Mesendoderm (in vitro differentiated cells): ENCODE measurements around the gene TAF10.

ENCODE experiments used
- DNase-seq: peaks from one replicate; pipeline ENCODE4 v3.0.0; 2013
- H2AK5ac ChIP-seq: 2 replicates; pipeline ENCODE4 v1.6.1; 2013; ENCODE audit warnings: low read length, inconsistent platforms
- H2BK120ac ChIP-seq: 2 replicates; pipeline ENCODE4 v1.6.1; 2013; ENCODE audit warnings: low read depth, mild to moderate bottlenecking, low read length, moderate library complexity, mixed read lengths
- H2BK15ac ChIP-seq: replicated peaks from 2 replicates; pipeline ENCODE4 v1.6.1; 2013; ENCODE audit warnings: low read depth, mild to moderate bottlenecking, moderate library complexity
- H2BK5ac ChIP-seq: 2 replicates; pipeline ENCODE4 v1.6.1; 2013; ENCODE audit warnings: low read length, inconsistent platforms
- H3K18ac ChIP-seq: 2 replicates; pipeline ENCODE4 v1.6.1; 2013; ENCODE audit warnings: mild to moderate bottlenecking, low read length, mixed read lengths
- H3K23ac ChIP-seq: one replicate; pipeline ENCODE4 v1.6.1; 2013; ENCODE audit warnings: low read length
- H3K27ac ChIP-seq: 2 replicates; pipeline ENCODE4 v1.5.1; 2013; ENCODE audit warnings: low read depth, mild to moderate bottlenecking, inconsistent platforms, low read length, moderate library complexity
- H3K27me3 ChIP-seq: 2 replicates; pipeline ENCODE4 v1.6.1; 2013; ENCODE audit warnings: low read length, control low read depth, mild to moderate bottlenecking, inconsistent platforms; ENCODE audit not compliant: insufficient read depth, poor library complexity
- H3K36me3 ChIP-seq: 2 replicates; pipeline ENCODE4 v1.6.1; 2013; ENCODE audit warnings: low read length, inconsistent platforms; ENCODE audit not compliant: control insufficient read depth, insufficient read depth
- H3K4ac ChIP-seq: one replicate; pipeline ENCODE4 v1.6.1; 2013; ENCODE audit warnings: low read depth, mild to moderate bottlenecking, low read length, moderate library complexity
- H3K4me1 ChIP-seq: 2 replicates; pipeline ENCODE4 v1.6.1; 2013; ENCODE audit warnings: low read depth, low read length, inconsistent platforms; ENCODE audit not compliant: control insufficient read depth
- H3K4me2 ChIP-seq: 2 replicates; pipeline ENCODE4 v1.6.1; 2013; ENCODE audit warnings: low read length
- H3K4me3 ChIP-seq: 2 replicates; pipeline ENCODE4 v1.5.1; 2013; ENCODE audit warnings: mild to moderate bottlenecking, low read length
- H3K56ac ChIP-seq: one replicate; pipeline ENCODE4 v1.6.1; 2013; ENCODE audit warnings: low read length
- H3K79me1 ChIP-seq: 2 replicates; pipeline ENCODE4 v1.6.1; 2013; ENCODE audit warnings: low read length, inconsistent platforms
- H3K79me2 ChIP-seq: 2 replicates; pipeline ENCODE4 v1.6.1; 2013; ENCODE audit warnings: mild to moderate bottlenecking, low read length; ENCODE audit not compliant: control insufficient read depth, insufficient read depth
- H3K9ac ChIP-seq: 2 replicates; pipeline ENCODE4 v1.6.1; 2013; ENCODE audit warnings: low read length, inconsistent platforms
- H4K5ac ChIP-seq: one replicate; pipeline ENCODE4 v1.6.1; 2013; ENCODE audit warnings: low read length
- H4K8ac ChIP-seq: one replicate; pipeline ENCODE4 v1.6.1; 2013; ENCODE audit warnings: low read depth, mild to moderate bottlenecking, control low read depth, low read length, moderate library complexity
- WGBS: extraction: QIAGEN DNeasy Blood & Tissue Kit; methylation state at CpG from one replicate; pipeline ENCODE4 v1.1.7; 2013; ENCODE audit warnings: low lambda C conversion rate, missing lambda C conversion rate; ENCODE audit not compliant: insufficient coverage; ENCODE audit errors: extremely low coverage; 5-methylcytosine and 5-hydroxymethylcytosine counted together

TAF10 gene

GRCh38 chr11:6566704-6567370 lies 45.2 kb downstream of the TAF10 start:
- H3K18ac ChIP-seq, result no peak overlapping the region
- no CpG with 5 or more reads among the region's 13 CpGs for WGBS
- no peak overlapping the region for H2AK5ac ChIP-seq

DNA sequence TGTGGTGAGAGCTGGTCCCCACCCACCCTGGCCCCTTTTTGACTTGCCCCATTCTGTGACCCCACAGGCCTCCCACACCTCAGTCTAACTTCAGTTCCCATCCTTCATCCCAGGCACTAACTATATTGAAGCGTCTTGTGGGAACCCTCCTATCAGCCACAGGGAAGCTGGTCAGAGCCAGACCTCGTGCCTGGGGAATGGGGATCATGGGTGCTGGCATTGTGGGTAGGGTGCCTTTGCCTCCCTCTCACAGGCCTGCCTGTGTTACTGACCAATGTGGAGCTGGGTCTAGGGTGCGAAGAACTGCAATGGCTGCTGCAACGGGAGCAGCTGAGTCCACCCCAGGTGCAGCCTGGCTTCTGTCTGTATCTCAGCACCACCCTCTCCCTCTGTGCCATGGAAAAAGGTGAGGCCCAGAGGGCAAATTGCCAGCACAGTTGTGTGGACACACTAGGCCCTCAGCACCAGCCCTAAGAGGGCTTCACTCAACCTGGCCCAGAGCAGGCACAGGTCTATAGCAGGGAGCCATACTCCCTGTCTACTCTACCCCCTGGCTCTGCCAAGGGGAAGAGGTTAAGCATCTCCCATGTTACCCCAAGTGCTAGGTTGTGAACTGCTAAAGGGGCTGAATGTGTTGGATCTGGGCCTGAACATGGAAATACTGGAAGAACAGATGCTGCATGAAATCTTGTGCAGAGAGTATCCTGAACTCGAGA lies 45.9 kb downstream of the TAF10 start:
- H3K79me1 ChIP-seq, result no peaks in the 10 kb centered on the region
- H4K8ac ChIP-seq, result no peak overlapping the region
- H3K4ac ChIP-seq, result no peak overlapping the region
- H2BK15ac ChIP-seq, result no peak overlapping the region
- H3K9ac ChIP-seq, result no peak overlapping the region
- DNase-seq, result no peak
- no peak overlapping the region for H3K27ac ChIP-seq
- H3K79me2 ChIP-seq, result no peaks in the 10 kb centered on the region
- H2BK5ac ChIP-seq, result no peak overlapping the region
- H2BK120ac ChIP-seq, result no peak overlapping the region
- no peaks in the 10 kb centered on the region for H3K36me3 ChIP-seq
- no peak overlapping the region for H3K4me2 ChIP-seq
- WGBS, result no CpG with 5 or more reads among the region's 5 CpGs
- H2AK5ac ChIP-seq, result no peak overlapping the region
- H3K56ac ChIP-seq, result no peak overlapping the region
- H3K4me3 ChIP-seq, result no peak overlapping the region
- no peak overlapping the region for H3K18ac ChIP-seq
- no peaks in the 10 kb centered on the region for H3K27me3 ChIP-seq
- no peak overlapping the region for H4K5ac ChIP-seq
- peaks cover 3% of the 10 kb centered on the region for H3K4me1 ChIP-seq
- no peak overlapping the region for H3K23ac ChIP-seq

More at GRCh38 chr11:6566704-6567370, 45.2 kb downstream of the TAF10 start:
- Histone ChIP-seq H3K4me1 (peaks cover 3% of the 10 kb centered on the region), H3K79me2 (no peaks in the 10 kb centered on the region), H3K27me3 (no peaks in the 10 kb centered on the region), H3K36me3 (no peaks in the 10 kb centered on the region), H4K5ac (no peak overlapping the region), H3K4me2 (no peak overlapping the region), H3K56ac (no peak overlapping the region), H4K8ac (no peak overlapping the region), H2BK120ac (no peak overlapping the region), H3K9ac (no peak overlapping the region), H3K4ac (no peak overlapping the region), H2BK5ac (no peak overlapping the region), H2BK15ac (no peak overlapping the region), H3K79me1 (no peaks in the 10 kb centered on the region), H3K27ac (no peak overlapping the region), H3K23ac (no peak overlapping the region), H3K4me3 (no peak overlapping the region)
- DNase-seq, result no peak

GRCh38 chr11:6565325-6565724 lies 46.7 kb downstream of the TAF10 start:
- Histone ChIP-seq H3K79me2 (no peaks in the 10 kb centered on the region), H2BK120ac (no peak overlapping the region), H3K9ac (no peak overlapping the region), H3K4me1 (peaks cover 3% of the 10 kb centered on the region), H3K4ac (no peak overlapping the region), H4K8ac (no peak overlapping the region), H4K5ac (no peak overlapping the region), H2BK15ac (no peak overlapping the region), H3K4me3 (no peak overlapping the region), H2AK5ac (no peak overlapping the region), H3K36me3 (no peaks in the 10 kb centered on the region), H3K27me3 (no peaks in the 10 kb centered on the region), H3K4me2 (no peak overlapping the region), H3K23ac (no peak overlapping the region), H3K79me1 (no peaks in the 10 kb centered on the region), H3K18ac (no peak overlapping the region), H3K27ac (no peak overlapping the region), H2BK5ac (no peak overlapping the region), H3K56ac (no peak overlapping the region)
- WGBS, result no CpG with 5 or more reads among the region's 2 CpGs
- no peak for DNase-seq

GRCh38 chr11:6563667-6564066 lies 48.3 kb downstream of the TAF10 start:
- H2BK15ac ChIP-seq, result no peak overlapping the region
- no peak overlapping the region for H2AK5ac ChIP-seq
- no peak overlapping the region for H4K8ac ChIP-seq
- no peak for DNase-seq
- no peak overlapping the region for H3K18ac ChIP-seq
- H3K79me2 ChIP-seq, result no peaks in the 10 kb centered on the region
- H3K27ac ChIP-seq, result no peak overlapping the region
- H3K4me3 ChIP-seq, result no peak overlapping the region
- H4K5ac ChIP-seq, result no peak overlapping the region
- H3K4ac ChIP-seq, result no peak overlapping the region
- H3K79me1 ChIP-seq, result no peaks in the 10 kb centered on the region
- no peak overlapping the region for H2BK5ac ChIP-seq
- no peak overlapping the region for H3K4me2 ChIP-seq
- no peaks in the 10 kb centered on the region for H3K27me3 ChIP-seq
- no peak overlapping the region for H3K23ac ChIP-seq
- peaks cover 3% of the 10 kb centered on the region for H3K4me1 ChIP-seq
- no peak overlapping the region for H2BK120ac ChIP-seq
- no peak overlapping the region for H3K9ac ChIP-seq
- H3K36me3 ChIP-seq, result no peaks in the 10 kb centered on the region
- H3K56ac ChIP-seq, result no peak overlapping the region
- no CpG with 5 or more reads among the region's 10 CpGs for WGBS

GRCh38 chr11:6563121-6563619 lies 48.8 kb downstream of the TAF10 start:
- Histone ChIP-seq H3K23ac (no peak overlapping the region), H3K18ac (no peak overlapping the region), H3K4me2 (no peak overlapping the region), H3K79me1 (no peaks in the 10 kb centered on the region), H2AK5ac (no peak overlapping the region), H3K27me3 (no peaks in the 10 kb centered on the region), H3K79me2 (no peaks in the 10 kb centered on the region), H3K27ac (no peak overlapping the region), H4K8ac (no peak overlapping the region), H2BK5ac (no peak overlapping the region), H3K4me3 (no peak overlapping the region), H4K5ac (no peak overlapping the region), H2BK15ac (no peak overlapping the region), H3K4me1 (no peaks in the 10 kb centered on the region), H3K56ac (no peak overlapping the region), H3K4ac (no peak overlapping the region), H3K9ac (no peak overlapping the region), H3K36me3 (no peaks in the 10 kb centered on the region), H2BK120ac (no peak overlapping the region)
- no CpG with 5 or more reads among the region's 4 CpGs for WGBS
- DNase-seq, result peak; percentile 66
